HG02943 (cell line): ENCODE results near the gene CFAP92.
A peak's percentile ranks its signal among the peaks of the same experiment; 100 is the strongest.

Experiments used
- ATAC-seq: cut with Tn5 transposase; IDR thresholded peaks from one replicate; pipeline ENCODE4 v1.9.1; 2021; ENCODE audit warnings: mild to moderate bottlenecking, low read depth, moderate library complexity; ENCODE audit not compliant: unreplicated experiment

The CFAP92 gene

GRCh38 chr3:128993461-128994172, at the start of gene CFAP92:
Gene CFAP92, minus strand, starts transcription at chr3:128994076. Its CDS starts 772 bp downstream, at chr3:128993304.
- no peak for ATAC-seq

- ATAC-seq: no peak
Observed at GRCh38 chr3:129040579-129041300, 46.9 kb upstream of the CFAP92 start.

GRCh38 chr3:129040039-129040336, 46.1 kb upstream of the CFAP92 start:
- no peak for ATAC-seq

GRCh38 chr3:129039271-129040038, 45.6 kb upstream of the CFAP92 start:
- no peak for ATAC-seq

GRCh38 chr3:129038121-129038855, 44.4 kb upstream of the CFAP92 start:
- no peak for ATAC-seq

GRCh38 chr3:129037093-129037419, 43.2 kb upstream of the CFAP92 start:
- ATAC-seq: no peak

GRCh38 chr3:129036222-129037092, 42.6 kb upstream of the CFAP92 start:
- no peak for ATAC-seq

GRCh38 chr3:129035360-129036221, 41.7 kb upstream of the CFAP92 start:
- ATAC-seq: no peak

- ATAC-seq: no peak
Observed at GRCh38 chr3:129034642-129035041, 40.8 kb upstream of the CFAP92 start.

- ATAC-seq: no peak
Observed at GRCh38 chr3:129033633-129034321, 39.9 kb upstream of the CFAP92 start.

- no peak for ATAC-seq
Observed at GRCh38 chr3:129033151-129033550, 39.3 kb upstream of the CFAP92 start.

- ATAC-seq: no peak
Observed at GRCh38 chr3:129032716-129033115, 38.8 kb upstream of the CFAP92 start.

GRCh38 chr3:129031476-129032215, 37.8 kb upstream of the CFAP92 start:
- ATAC-seq: no peak

GRCh38 chr3:129030611-129031010, 36.7 kb upstream of the CFAP92 start:
- ATAC-seq: no peak

- ATAC-seq: no peak
Observed at GRCh38 chr3:129028866-129029265, 35.0 kb upstream of the CFAP92 start.

- ATAC-seq: no peak
Observed at GRCh38 chr3:129027544-129027880, 33.6 kb upstream of the CFAP92 start.

- peak; percentile 95 for ATAC-seq
Observed at GRCh38 chr3:129026728-129027543, 33.1 kb upstream of the CFAP92 start.
